ENCODE results near the gene NCK2.
A peak's percentile ranks its signal among the peaks of the same experiment; 100 is the strongest.

GRCh38 chr2:105769504-105769903 lies 24.8 kb downstream of the NCK2 start:
- peak; percentile 32; the same call in 1 of the 2 replicates for TF ChIP-seq CTCF (conservative IDR thresholded peaks at IDR 0.05; ENCODE audit: low read depth, low read length)
- TF ChIP-seq EZH2 (IDR thresholded peaks at IDR 0.05; ENCODE audit: low read length, unreplicated experiment), result no peak
